ENCODE measurements around the gene TXNDC17. TPM values are rescaled to one million over a fixed set of nuclear protein-coding genes. Genes with fewer than 3 reads are reported as not detected.
"Not testable (repeated sequence)": the region's sequence is repeated elsewhere in the genome, so short reads cannot be mapped to it uniquely, and the experiment has no call there.

Gene TXNDC17
- 100 to 1,000 TPM; 107 to 123 TPM for total RNA-seq

DNA sequence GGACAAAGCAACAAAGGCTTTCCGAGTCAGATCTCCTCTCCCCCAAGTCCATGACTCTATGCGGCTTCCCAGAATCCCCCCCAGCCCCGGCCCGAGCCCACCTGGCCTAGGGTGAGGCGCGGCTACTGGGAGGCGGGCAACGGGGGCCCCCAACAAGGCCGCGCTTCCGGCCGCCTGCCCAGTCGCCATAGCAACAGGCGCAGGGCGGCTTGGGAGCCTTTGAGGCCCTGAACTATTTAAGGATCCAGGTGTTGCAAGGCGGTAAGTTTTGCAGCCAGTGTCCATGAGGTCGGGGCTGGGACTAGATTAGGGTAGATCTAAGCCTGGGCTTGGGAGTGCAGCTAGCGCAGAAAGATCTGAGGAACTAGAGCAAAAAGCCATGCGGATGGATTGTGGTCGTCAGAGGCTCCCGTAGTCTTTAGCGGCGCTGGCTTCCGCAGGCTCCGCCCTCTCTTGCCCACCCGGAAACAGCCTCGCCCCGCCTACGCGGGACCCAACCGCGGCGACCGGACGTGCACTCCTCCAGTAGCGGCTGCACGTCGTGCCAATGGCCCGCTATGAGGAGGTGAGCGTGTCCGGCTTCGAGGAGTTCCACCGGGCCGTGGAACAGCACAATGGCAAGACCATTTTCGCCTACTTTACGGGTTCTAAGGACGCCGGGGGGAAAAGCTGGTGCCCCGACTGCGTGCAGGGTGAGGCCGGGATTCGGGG, at the start of gene TXNDC17, which contains the start of gene KIAA0753:
Gene TXNDC17, plus strand, starts transcription at position 525 of the 711 bp plus-strand sequence. Its CDS starts 23 bp downstream, at position 548.
Gene KIAA0753, minus strand, starts transcription at position 176 of the 711 bp plus-strand sequence. CDS start 5,608 bp downstream, outside the sequence.
- Mint-ChIP-seq H3K27me3 (no peaks in the 10 kb centered on the region), H3K4me3 (peak within 1 kb of the TSS; percentile 90), H3K36me3 (peaks cover 27% of the 10 kb centered on the region), H3K9me3 (no peaks in the 10 kb centered on the region), H3K4me1 (ENCODE audit: low read depth) (peaks cover 59% of the 10 kb centered on the region), H3K27ac (peak within 1 kb of the TSS; percentile 95)
- POLR2A ChIA-PET, result interaction anchor here (0.6 to 4.6 kb wide), 5 partner anchors 9 to 489 kb away, joined by 3 to 28 read pairs (median 3); partner anchors contain the start of genes C17orf100 and MED31
- intact Hi-C loops (cut with micrococcal nuclease), result loop anchor here (2.0 to 5.0 kb wide), 4 partner anchors 63 to 1154 kb away; partner anchors contain the start of genes DERL2, MIS12, NLRP1 and PIMREG
- CTCF ChIA-PET, result interaction anchor here (1.0 to 2.3 kb wide), 3 partner anchors 11 to 114 kb away, joined by 3 to 10 read pairs (median 3); partner anchors contain the start of genes C17orf100, MED31 and XAF1
- peak; percentile 96 for DNase-seq

DNA sequence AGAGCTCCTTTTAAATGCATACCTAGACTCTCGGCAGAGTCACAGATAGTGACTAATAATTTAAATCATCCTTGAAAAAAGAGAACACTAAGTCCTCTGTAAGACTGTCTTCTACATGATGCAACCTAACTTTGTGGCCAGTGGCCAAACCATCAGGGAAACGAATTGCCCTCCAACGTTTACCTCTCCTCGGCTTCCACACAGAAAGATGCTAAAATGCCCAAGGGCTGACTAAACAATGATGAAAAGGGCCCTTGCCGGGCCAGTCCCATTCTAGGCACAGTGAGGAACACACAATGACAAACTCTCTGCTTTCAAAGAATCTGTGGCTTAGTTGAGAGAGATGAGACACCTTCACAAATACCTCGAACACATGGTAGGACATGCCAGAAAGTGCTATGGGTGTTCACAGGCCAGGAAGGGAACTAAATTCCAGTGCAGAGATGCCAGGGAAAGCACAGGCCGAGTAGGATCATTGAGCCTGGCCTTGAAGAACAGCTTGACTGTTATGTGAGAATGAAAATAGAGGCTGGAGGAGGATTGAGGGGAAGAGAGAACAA, 49.2 kb upstream of the TXNDC17 start:
- CTCF ChIA-PET, result no interaction called here
- DNase-seq, result no peak
- H3K27ac Mint-ChIP-seq, result no peak overlapping the region
- H3K4me3 Mint-ChIP-seq, result no peak overlapping the region
- H3K36me3 Mint-ChIP-seq, result peaks cover 49% of the 10 kb centered on the region
- POLR2A ChIA-PET, result no interaction called here
- no peaks in the 10 kb centered on the region for H3K9me3 Mint-ChIP-seq
- no peaks in the 10 kb centered on the region for H3K4me1 Mint-ChIP-seq (ENCODE audit: low read depth)
- intact Hi-C loops (cut with micrococcal nuclease), result no loop called here
- no peaks in the 10 kb centered on the region for H3K27me3 Mint-ChIP-seq

DNA sequence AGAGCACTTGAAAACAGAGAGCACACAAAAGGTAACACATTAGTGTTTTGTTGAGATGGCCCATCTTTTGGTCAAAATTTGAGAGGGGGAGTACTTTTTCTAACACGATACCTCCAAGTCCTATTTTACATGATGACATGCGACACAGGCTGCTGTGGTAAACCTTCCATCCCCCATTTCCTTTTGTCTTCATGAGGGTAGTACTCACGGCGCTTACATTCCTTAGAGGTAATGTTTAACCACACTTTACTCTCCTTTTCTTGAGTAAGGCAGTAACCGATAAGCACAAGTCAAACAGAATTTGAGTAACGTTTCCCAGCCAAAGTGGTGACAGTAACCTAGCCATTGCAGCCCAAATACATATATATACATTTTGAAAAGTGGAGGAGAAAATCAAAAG, 48.7 kb upstream of the TXNDC17 start:
- H3K36me3 Mint-ChIP-seq, result peaks cover 52% of the 10 kb centered on the region
- H3K4me1 Mint-ChIP-seq (ENCODE audit: low read depth), result no peaks in the 10 kb centered on the region

DNA sequence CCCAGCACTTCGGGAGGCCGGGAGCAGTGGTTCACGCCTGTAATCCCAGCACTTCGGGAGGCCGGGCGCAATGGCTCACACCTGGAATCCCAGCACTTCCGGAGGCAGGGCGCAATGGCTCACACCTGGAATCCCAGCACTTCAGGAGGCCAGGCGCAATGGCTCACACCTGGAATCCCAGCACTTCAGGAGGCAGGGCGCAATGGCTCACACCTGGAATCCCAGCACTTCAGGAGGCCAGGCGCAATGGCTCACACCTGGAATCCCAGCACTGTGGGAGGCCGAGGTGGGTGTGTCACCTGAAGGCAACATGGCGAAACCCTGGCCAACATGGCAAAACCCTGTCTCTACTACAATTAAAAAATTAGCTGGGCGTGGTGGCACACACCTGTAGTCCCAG, 47.5 kb upstream of the TXNDC17 start:
- H3K4me3 Mint-ChIP-seq; H3K9me3 Mint-ChIP-seq; POLR2A ChIA-PET; CTCF ChIA-PET; intact Hi-C loops (cut with micrococcal nuclease); H3K27me3 Mint-ChIP-seq; H3K4me1 Mint-ChIP-seq (ENCODE audit: low read depth); H3K27ac Mint-ChIP-seq; DNase-seq: not testable (repeated sequence)
- peaks cover 45% of the 10 kb centered on the region for H3K36me3 Mint-ChIP-seq

More for the DNA sequence above, 48.7 kb upstream of the TXNDC17 start:
- Mint-ChIP-seq H3K4me3 (no peak overlapping the region), H3K27me3 (no peaks in the 10 kb centered on the region), H3K9me3 (no peaks in the 10 kb centered on the region), H3K27ac (no peak overlapping the region)
- POLR2A ChIA-PET, result no interaction called here
- no peak for DNase-seq
- intact Hi-C loops (cut with micrococcal nuclease), result no loop called here
- CTCF ChIA-PET, result no interaction called here

DNA sequence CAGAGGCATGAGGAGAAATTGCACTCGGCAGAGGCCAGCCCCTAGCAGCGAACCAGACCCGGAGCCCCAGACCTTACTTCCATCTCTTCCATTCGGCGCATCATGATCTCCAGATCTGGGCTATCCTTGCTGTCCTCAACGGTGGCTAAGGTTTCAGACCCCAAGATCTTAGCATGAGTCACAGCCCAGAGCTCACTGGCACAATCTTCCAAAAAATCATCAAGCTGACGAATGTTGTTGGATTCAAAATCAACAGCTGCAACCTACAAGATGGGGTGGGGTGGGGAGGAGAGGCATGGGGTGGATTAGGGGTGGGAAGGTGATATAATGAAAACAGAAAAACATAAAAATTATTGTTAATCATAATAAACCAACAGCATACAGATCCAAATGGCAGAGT, 44.8 kb upstream of the TXNDC17 start:
- Mint-ChIP-seq H3K9me3 (no peaks in the 10 kb centered on the region), H3K4me3 (no peak overlapping the region), H3K27ac (no peak overlapping the region), H3K4me1 (ENCODE audit: low read depth) (no peaks in the 10 kb centered on the region), H3K36me3 (peaks cover 44% of the 10 kb centered on the region), H3K27me3 (no peaks in the 10 kb centered on the region)
- ChIA-PET CTCF (interaction anchor here (0.6 kb wide), 1 partner anchor 40 kb away, joined by 3 read pairs; no protein-coding TSS in a partner anchor), POLR2A (no interaction called here)
- DNase-seq, result no peak
- intact Hi-C loops (cut with micrococcal nuclease), result no loop called here

DNA sequence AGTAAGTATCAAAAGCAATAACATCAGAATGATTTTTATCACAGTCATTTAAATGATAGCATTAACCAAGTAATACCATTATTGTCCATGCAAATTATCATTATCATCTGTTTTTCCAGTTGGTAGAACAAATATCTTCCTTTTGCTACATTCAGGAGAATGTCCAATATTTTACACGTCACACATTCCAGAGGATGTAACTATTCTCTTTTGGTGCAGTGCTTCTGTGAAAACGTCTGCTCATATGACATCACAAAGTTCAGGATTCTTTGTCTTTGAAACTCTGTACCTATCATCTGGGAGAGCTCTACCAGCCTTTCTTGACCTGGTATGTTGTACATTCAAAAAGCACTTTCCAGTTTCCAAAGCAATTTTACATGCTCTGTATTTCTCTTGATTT, 44.3 kb upstream of the TXNDC17 start:
- Mint-ChIP-seq H3K27ac (no peak overlapping the region), H3K36me3 (peaks cover 46% of the 10 kb centered on the region), H3K9me3 (no peaks in the 10 kb centered on the region), H3K27me3 (no peaks in the 10 kb centered on the region), H3K4me1 (ENCODE audit: low read depth) (no peaks in the 10 kb centered on the region), H3K4me3 (no peak overlapping the region)
- ChIA-PET POLR2A (no interaction called here), CTCF (interaction anchor here (0.6 kb wide), 1 partner anchor 40 kb away, joined by 3 read pairs; no protein-coding TSS in a partner anchor)
- intact Hi-C loops (cut with micrococcal nuclease), result no loop called here
- no peak for DNase-seq

DNA sequence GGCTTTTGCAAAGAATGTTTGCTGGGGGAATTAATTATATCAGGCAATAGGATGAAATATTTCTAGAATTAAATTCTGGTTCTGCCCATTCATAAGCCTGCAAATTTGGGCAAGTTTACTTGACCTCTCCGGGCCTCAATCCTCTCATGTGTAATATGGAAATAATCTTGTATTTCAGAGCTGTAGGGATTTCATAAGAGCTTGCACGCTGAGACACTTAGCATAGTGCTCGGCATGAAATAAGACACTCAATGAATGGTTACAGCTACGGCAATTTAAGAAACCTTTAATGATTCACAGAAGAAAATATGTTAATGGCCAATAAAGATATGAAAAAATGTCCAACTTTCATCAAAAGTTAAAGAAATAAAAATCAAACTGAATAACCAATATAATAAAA, 43.9 kb upstream of the TXNDC17 start:
- Mint-ChIP-seq H3K4me3 (no peak overlapping the region), H3K36me3 (peaks cover 46% of the 10 kb centered on the region), H3K27ac (no peak overlapping the region), H3K4me1 (ENCODE audit: low read depth) (no peaks in the 10 kb centered on the region), H3K9me3 (no peaks in the 10 kb centered on the region), H3K27me3 (no peaks in the 10 kb centered on the region)
- ChIA-PET CTCF (no interaction called here), POLR2A (interaction anchor here (1.3 kb wide), 1 partner anchor 12 kb away, joined by 4 read pairs; no protein-coding TSS in a partner anchor)
- no peak for DNase-seq
- intact Hi-C loops (cut with micrococcal nuclease), result no loop called here

DNA sequence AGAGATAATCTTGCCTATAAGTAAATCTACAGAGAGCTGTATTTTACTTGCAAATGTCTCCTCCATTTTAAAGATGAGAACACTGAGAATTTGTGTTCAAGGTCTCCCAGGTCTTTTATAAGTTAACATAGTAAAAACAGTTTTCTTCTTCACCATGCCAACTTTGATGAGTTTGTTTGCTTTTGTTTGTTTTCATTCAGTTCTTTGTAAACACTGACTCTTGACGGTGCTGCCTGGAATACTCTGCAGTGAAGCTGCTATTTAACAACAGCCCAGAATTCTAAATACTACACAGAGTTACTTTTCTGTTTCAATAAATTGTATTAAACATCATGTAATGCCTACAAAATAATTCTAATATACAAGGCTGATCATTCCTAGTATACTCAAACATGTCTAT, 43.1 kb upstream of the TXNDC17 start:
- no peak overlapping the region for H3K27ac Mint-ChIP-seq
- ChIA-PET CTCF (interaction anchor here (1.0 kb wide), 1 partner anchor 124 kb away, joined by 3 read pairs; no protein-coding TSS in a partner anchor), POLR2A (interaction anchor here (1.1 to 1.3 kb wide), 2 partner anchors 11 to 24 kb away, joined by 3 to 4 read pairs; no protein-coding TSS in a partner anchor)
- intact Hi-C loops (cut with micrococcal nuclease), result no loop called here
- peaks cover 48% of the 10 kb centered on the region for H3K36me3 Mint-ChIP-seq
- H3K9me3 Mint-ChIP-seq, result no peaks in the 10 kb centered on the region
- no peaks in the 10 kb centered on the region for H3K27me3 Mint-ChIP-seq
- no peak overlapping the region for H3K4me3 Mint-ChIP-seq
- no peak for DNase-seq
- H3K4me1 Mint-ChIP-seq (ENCODE audit: low read depth), result peaks cover under 1% of the 10 kb centered on the region

DNA sequence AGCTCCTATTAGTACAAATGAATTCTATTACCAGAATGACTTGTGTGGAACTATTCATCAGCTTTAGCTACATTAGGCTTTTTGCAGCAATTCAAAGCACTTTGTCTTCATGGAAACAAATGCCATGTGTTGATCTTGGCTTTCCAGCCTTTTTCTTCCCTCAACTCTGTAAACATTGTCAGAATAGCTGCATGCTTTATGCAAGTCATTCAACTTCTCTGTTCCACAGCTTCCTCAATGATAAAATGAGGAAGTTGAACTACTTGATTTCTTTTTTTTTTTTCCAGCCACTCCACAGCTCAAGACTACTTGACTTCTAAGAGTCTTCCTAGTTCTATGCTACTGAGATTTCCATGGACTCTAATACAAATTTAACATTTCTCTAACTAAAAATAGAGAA, 41.5 kb upstream of the TXNDC17 start:
- Mint-ChIP-seq H3K36me3 (peaks cover 46% of the 10 kb centered on the region), H3K9me3 (no peaks in the 10 kb centered on the region), H3K27me3 (no peaks in the 10 kb centered on the region), H3K4me1 (ENCODE audit: low read depth) (peaks cover 7% of the 10 kb centered on the region), H3K27ac (no peak overlapping the region), H3K4me3 (no peak overlapping the region)
- intact Hi-C loops (cut with micrococcal nuclease), result no loop called here
- ChIA-PET CTCF (no interaction called here), POLR2A (no interaction called here)
- no peak for DNase-seq

DNA sequence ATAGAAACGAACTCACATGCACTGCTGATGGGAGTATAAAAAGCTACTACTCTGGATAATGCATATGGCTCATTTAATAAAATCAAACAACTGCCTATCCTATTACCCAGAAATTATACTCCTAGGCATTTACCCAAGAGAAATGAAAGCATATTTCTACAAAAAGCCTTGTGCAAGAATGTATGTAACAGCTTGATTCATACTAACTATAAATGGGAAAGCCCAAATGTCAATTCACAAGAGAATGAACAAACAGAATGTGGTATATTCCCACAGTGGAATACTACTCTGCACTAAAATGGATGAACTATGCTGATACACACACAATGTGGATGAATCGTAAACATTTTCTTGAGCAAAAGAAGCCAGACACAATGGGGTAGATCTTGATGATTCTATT, 38.7 kb upstream of the TXNDC17 start:
- H3K27ac Mint-ChIP-seq, result no peak overlapping the region
- CTCF ChIA-PET, result interaction anchor here (1.7 kb wide), 1 partner anchor 129 kb away, joined by 5 read pairs; no protein-coding TSS in a partner anchor
- POLR2A ChIA-PET, result no interaction called here
- no peaks in the 10 kb centered on the region for H3K27me3 Mint-ChIP-seq
- intact Hi-C loops (cut with micrococcal nuclease), result no loop called here
- no peak overlapping the region for H3K4me3 Mint-ChIP-seq
- H3K9me3 Mint-ChIP-seq, result no peaks in the 10 kb centered on the region
- no peak for DNase-seq
- H3K4me1 Mint-ChIP-seq (ENCODE audit: low read depth), result peaks cover 7% of the 10 kb centered on the region
- peaks cover 38% of the 10 kb centered on the region for H3K36me3 Mint-ChIP-seq

DNA sequence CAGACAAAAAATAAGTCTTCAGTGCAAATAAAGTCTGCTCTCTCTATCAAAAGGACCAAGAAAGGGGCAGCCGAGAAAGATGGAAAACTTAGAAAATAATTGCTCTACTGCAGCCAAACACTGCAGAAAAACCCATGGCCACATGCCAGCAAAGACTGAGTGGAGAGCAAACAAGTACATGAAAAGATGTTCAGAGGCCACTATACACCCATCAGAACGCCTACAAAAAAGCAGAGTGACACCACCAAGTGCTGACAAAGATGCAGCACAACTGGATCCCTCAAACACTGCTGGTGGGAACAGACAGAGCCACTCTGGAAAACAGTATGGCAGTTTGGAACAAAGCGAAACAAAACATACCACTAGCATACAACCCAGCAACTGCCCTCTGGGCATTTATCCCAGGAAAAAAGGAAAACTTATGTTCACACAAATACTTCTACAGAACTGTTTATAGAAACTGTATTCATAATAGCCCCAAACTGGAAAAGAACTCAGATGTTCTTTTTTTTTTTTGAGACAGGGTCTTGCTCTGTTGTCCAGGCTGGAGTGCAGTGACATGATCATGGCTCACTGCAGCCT, 37.0 kb upstream of the TXNDC17 start:
- Mint-ChIP-seq H3K36me3 (peaks cover 41% of the 10 kb centered on the region), H3K27ac (no peak overlapping the region), H3K27me3 (no peaks in the 10 kb centered on the region), H3K4me3 (no peak overlapping the region), H3K4me1 (ENCODE audit: low read depth) (peaks cover 7% of the 10 kb centered on the region), H3K9me3 (no peaks in the 10 kb centered on the region)
- intact Hi-C loops (cut with micrococcal nuclease), result no loop called here
- no peak for DNase-seq
- ChIA-PET POLR2A (no interaction called here), CTCF (no interaction called here)

DNA sequence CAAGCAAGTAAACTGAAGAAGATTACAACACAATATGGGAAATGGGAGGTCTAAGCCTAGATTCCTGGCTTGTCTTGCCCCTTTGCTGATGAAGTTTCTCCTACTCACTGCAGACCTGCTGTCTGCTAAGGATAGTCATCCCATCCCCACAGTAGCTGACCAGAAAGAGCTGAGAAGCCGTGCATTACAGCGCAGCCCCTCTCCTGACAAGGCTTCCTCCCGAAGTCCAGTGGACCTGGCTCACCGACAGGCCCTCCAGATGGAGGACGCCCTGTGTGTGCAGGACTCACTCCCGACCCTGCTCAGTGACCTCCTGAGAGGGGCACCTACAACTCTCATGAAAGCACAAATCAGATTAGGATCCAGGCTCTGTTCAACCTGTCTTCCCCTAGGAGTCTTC, 35.7 kb upstream of the TXNDC17 start:
- intact Hi-C loops (cut with micrococcal nuclease), result no loop called here
- DNase-seq, result no peak
- peaks cover 48% of the 10 kb centered on the region for H3K36me3 Mint-ChIP-seq
- H3K9me3 Mint-ChIP-seq, result no peaks in the 10 kb centered on the region
- H3K27me3 Mint-ChIP-seq, result no peaks in the 10 kb centered on the region
- ChIA-PET CTCF (no interaction called here), POLR2A (no interaction called here)
- no peak overlapping the region for H3K4me3 Mint-ChIP-seq
- H3K4me1 Mint-ChIP-seq (ENCODE audit: low read depth), result peaks cover 7% of the 10 kb centered on the region
- H3K27ac Mint-ChIP-seq, result no peak overlapping the region
